ENCODE results near the gene TMEM38B.
A peak's percentile ranks its signal among the peaks of the same experiment; 100 is the strongest.

Gene TMEM38B, protein sequence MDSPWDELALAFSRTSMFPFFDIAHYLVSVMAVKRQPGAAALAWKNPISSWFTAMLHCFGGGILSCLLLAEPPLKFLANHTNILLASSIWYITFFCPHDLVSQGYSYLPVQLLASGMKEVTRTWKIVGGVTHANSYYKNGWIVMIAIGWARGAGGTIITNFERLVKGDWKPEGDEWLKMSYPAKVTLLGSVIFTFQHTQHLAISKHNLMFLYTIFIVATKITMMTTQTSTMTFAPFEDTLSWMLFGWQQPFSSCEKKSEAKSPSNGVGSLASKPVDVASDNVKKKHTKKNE

DNA sequence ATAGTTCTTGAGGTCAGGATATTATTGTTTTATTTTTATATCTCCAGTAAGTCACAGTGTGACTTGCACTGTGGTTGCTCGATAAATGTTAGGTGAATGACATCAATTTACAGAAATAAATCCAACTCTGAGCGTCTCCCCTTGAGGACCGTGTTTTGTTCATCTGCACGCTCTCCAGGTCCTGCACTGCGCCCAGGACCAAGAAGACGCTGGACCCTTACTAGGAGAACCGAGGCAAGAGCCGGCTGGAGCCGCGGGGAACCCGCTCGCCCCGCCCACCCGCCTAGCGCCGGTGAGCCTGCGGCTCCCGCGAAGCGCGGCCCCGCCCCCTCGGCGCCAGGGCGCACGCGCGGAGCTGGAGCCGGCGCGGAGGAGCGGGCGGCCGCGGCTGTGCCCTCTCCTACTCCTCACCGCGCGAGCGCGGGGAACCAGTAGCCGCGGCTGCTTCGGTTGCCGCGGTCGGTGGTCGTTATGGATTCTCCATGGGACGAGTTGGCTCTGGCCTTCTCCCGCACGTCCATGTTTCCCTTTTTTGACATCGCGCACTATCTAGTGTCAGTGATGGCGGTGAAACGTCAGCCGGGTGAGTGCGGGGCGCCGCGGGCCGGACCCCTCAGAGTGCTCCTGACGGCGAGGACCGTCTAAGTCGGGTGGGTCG, at the start of gene TMEM38B:
TSS of gene TMEM38B (plus strand) at position 352 of the 658 bp plus-strand sequence. CDS start at position 472, 120 bp downstream.
- DNase-seq, result peak; percentile 20

DNA sequence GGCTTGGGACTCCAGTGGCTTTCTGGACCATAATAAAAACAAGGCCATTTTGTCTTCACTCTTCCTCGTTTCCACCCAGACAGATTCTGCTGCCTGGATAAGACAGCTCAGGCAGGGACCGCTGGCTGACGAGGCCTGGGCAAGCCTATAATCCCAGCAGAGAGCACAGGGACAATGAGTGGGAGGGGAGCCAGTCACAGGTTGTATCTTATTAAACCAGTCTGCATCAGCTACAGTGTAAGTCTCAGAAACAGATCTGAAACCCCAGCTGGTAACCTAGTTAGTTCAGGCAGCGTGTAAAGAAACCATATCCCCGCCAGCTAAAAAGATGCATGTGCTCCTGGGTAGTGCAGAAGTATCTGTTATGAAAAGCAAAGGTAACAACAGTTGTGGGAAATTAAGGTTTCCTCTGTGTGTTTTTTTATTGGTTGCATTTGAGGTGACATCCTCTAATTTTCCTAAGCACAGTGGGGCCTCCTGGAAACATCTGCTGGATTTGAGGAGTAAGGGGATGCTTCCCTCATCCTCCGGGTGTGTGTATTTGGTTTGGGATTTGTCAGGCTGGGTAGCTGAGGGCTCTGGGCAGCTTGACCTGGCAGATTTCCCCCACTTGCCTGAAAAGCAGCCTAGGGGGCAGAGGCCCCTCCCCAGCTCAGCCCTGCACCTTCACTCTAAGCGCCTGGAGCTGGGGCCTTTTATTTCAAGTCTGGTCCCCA, 47.3 kb upstream of the TMEM38B start:
- DNase-seq, result peak; percentile 67

DNA sequence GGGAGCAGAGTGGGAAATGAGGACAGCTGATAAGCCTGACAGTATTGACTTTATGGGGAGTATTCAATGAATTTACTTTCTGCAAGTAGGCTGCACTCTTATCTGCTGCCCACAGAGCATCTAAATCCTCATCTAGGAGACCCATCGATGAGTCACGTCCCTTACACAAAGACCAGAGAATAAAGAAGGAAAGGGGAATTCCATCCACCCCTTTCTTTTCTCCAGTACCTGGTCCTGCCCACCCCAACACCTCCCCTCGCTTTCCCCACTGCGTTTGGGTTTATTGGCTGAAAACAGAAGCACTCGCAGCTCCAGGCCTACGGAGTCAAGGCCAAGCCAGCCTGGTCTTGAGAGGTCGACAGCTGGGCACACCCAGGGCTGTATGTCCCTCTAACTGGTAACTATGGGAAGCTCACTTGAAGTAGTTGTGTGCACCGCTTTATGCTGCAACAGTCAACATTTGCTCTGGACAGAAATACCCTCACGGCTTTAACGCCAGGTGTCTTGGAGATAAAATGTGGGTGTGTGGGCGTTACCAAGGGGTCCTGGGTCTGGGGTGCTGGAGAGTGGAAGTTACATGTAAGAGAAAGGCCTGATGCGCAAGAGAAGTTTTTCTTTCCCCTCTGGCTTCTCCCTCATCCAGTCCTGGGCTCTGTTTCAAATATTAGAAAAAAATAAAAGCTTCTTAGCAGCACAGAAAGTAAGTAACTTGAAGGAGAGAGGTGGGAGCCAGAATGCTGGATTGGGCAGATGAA, 46.6 kb upstream of the TMEM38B start:
- DNase-seq, result peak; percentile 66

DNA sequence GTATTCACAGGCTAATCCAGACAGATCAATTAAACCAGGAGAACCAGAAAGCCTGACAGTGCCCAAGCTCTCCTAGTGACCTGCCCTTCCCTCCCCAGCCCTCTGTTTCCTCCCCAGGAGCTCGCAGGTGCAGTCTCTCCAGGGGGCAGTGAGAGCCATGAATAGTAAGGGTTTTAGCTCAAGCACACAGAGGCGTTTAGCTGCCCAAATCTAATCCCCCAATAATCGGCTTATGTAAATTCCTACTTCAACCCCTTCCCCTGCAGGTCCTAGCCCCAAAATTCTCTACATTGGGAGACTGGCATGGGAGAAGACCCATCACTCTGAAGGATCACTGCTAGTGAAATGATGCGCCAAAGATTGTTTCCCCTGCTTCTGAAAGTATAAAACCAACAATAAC, 42.5 kb upstream of the TMEM38B start:
- peak; percentile 99 for DNase-seq

DNA sequence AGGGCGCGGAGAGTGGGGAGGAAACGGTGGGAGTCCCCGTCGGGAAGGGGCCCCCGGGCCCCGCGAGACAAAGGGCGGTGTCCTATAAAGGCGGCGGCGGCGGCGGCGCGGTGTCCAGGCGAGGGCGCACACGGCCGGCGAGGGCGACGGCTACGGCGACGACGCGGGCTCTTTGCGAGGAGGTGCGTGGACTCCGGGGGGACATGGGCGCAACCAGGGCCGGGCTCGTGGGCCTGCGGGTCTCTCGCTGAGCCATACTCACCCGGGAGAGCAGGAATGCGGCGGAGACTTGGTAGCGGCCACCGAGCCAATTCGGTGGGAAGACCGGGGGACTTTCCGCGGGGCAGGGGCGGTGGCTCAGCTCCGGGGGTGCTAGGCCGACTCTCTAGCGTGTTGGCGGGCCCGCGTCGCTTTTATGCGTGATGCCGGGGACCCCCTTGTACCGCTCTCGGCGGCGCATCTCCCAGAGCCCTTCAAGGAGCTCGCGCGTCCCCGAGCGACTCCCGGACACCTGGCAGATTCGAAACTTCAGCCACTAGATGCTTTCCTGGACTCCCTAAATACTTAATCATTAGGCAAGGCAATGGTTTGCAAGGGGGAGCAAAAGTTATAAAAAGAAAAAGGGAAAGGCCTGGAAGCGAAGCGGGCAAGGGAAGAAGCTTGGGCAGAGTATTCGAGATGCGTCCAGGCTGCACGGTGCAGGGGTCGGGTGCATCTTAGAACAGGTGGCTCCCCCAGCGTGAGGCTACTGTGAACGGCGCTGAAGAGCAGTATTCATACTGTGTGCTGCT, 38.0 kb upstream of the TMEM38B start:
- no peak for DNase-seq

DNA sequence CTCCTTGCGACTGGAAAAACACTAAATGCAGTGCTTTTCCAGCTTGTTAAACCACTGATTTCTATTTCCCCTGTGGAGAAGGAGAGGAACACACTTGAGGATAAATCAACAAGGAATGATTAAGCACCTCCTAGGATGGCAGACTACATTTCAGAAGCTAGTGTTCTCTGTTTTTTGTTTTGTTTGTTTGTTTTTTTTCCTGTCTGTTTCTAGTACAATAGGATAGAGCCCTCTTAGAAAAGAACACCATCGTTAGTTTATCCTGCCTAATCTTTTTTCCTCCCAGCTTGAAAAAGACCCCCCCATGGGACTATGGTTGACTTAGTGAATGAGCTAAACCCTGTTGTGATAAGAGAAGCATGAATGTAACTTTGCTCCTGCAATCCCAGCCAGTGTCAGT, 36.0 kb upstream of the TMEM38B start:
- DNase-seq, result no peak

DNA sequence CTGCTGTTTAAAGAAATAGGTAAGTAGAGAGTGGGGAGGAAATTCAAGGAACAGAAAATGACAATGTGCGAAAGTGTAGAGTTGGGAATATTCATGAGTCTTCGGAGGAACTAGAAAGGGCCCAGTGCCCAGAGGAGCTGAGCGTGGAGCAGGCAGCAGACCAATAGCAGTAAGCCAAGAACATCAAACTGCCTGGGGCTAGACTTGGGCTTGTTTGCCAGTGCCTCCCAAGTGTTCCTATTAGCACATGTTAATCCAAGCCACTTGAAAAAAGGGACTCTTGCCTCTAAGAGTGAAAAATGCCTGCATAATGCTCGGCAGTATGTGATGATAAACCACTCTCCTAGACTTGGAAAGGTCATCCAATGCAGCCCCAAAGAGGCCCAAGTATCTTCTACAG, 33.3 kb upstream of the TMEM38B start:
- no peak for DNase-seq

DNA sequence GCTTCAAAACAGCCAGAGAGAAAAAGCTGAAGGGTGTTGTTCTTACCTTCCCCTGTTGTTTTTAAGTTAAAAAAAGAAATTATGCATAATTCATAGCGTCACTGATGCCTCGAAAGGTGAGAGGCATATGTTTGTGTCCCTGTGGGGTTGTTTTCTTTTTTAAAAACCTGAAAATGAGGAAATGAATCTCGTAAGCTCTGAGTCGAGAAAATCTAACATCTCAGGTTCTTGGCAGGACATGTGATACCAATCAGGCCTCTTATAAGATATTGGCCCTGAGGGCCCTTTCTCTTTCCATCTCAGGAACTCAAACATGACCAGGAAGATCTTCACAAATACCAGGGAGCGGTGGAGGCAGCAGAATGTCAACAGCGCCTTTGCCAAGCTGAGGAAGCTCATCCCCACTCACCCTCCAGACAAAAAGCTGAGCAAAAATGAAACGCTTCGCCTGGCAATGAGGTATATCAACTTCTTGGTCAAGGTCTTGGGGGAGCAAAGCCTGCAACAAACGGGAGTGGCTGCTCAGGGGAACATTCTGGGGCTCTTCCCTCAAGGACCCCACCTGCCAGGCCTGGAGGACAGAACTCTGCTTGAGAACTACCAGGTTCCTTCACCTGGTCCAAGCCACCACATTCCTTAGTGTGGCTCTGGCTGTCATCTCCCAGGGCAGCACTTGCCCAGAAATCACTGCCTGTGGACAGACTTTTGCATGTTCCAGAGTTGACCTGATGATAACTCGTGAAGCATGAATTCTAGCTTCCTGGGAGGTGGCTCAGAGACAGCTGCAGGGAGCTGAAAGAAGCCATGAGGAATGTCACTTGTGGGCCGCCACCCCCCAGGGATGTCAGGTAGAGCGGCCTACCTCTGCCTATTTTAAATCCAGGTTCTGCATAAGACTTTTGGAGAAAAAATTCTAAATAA, 31.9 kb upstream of the TMEM38B start, which contains the start of gene TAL2:
TSS of gene TAL2 (plus strand) at position 274 of the 921 bp plus-strand sequence. CDS start at position 314, 40 bp downstream.
- DNase-seq, result no peak

DNA sequence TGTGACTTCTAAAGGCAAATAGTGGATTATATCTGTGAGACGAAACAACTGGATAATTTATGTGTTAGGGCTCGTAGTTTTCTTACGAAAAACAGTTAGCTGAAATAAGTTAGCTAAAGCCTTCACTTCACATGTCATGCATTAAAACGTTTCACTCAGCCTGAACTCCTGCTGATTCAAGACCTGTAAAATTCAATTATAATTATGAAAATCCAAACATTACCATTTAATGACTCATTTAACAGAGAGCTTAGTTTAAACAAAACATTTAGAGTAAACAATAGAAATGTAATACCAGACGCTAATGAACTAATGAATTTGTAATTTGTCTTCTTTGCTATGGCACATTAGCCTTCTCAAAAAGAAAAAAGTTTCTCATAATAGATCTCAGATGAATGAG, 30.4 kb upstream of the TMEM38B start:
- no peak for DNase-seq

DNA sequence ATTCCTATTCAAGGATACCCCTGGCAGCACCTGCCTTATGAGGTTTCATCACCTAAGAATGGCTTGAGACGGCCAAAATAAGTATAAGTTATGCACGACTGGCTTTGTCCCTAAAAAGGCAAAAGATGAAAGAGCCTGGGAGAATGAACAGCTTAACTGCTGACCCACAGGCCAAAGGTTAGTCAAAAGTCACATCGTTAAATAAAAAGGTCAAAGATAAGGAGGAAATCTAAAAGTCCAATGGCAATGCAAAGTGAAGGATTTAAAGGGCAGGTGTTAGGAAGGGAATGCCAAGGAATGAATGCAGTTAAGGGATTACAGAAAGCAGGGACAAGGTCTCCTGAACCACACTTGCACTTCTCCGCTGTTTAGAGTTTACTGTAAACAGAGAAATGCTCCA, 26.5 kb upstream of the TMEM38B start:
- no peak for DNase-seq

DNA sequence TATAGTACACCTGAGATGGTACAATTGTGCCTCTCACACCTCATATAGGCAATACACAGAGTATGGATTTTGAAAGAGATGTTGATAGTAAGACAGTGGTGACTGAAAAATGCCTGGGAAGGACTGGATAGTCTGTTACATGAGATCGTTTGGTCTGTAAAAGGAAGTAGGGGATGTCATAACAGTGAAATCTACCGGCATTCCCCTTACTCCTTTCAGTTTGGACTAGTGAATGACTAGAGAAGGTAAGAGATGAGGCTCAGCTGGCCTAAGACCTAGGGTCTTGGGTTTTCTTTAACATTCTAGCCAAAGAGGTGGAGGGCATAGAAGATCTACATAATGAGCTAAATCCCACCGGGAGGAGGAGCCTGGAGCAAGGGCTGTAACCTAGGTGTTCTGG, 24.0 kb upstream of the TMEM38B start:
- no peak for DNase-seq

DNA sequence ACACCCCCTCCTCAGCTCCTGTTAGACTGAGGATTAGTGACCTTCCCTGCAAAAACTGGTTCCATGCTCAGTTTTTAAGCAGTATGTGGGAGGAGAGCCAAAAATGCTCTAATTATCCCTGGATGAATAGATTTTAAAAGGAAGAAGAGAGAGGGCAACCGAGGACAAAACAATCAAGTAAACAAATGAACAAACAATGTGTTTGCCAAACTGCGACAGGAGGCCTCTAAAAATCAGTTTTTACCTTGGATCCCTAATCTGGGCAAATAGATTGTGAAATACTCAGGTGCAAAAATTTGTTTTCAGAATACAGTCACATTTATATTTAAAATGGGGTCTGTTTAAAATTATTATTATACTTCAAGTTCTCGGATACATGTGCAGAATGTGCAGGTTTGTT, 23.6 kb upstream of the TMEM38B start:
- no peak for DNase-seq

DNA sequence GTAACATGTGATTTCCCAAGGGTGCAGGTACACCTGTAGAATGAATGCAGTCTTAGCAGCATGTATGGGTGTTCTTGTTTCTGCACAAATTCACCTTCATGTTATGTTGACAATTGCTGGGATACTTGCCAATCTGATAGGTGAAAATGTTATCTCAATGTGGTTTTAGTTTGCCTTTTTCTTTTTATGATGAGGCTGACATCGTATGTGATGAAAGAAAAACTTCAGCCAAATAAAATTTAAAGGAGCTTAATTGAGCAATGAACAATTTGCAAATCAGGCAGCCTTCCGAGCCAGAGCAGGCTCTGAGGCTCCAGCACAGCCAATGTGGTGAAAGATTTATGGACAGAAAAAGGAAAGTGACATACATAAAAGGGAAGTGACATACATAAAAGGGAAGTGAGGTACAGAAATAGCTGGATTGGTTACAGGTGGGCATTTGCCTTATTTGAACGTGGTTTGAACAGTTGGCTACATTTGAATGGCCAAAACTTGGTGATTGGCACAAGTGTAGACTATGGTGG, 21.6 kb upstream of the TMEM38B start:
- DNase-seq, result no peak

DNA sequence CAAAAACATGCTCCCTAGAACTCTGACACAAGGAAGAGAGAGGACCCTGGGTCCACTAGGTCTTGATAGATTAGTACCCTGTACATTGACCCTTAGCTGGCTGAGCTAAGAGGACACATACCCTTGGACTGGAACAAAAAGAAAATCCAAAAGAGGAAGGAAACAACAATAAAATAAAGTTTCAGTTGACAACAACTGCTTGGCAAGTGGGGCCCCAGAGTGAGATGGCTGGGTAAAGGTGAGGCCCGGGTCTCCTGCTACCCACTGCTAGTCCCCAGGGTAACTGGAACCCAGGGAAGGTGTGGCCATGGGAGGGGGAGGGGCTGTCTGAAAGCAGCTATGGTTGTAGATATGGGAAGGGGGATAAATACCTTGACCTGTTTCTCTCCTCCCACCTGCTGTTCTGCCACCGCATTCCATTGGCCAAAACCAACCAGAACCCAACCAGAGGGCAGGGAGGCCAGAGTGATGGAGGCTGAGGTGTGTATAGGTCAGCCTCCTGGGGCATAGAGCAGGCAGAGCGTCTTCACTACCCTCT, 20.4 kb upstream of the TMEM38B start:
- DNase-seq, result no peak

DNA sequence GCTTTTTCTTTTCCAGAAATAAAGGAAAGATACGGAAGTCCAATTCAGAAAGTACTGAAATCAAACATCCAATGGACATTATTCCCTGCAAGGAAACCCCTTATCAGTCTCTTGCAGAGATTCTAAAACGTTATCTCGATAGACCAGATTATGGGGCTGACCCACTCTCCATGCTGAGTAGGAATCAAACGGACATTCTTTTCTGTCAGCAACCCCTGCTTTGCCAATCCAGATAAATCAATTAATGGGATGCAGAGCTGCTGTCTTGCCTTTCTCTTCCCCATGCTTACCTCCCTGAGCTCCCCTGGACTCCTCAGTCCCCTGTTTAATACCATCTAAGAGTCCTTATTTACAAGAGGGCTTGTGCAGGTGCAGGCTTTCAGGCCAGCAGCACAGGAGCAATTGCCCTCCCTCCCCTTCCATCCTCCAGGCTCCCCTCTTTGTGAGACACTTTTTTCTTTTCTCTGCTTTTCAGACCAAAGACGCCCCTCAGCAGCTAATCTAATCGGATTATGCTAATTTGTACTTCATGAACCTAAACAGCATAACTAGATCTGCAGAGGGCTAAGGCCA, 17.9 kb upstream of the TMEM38B start:
- peak; percentile 80 for DNase-seq

DNA sequence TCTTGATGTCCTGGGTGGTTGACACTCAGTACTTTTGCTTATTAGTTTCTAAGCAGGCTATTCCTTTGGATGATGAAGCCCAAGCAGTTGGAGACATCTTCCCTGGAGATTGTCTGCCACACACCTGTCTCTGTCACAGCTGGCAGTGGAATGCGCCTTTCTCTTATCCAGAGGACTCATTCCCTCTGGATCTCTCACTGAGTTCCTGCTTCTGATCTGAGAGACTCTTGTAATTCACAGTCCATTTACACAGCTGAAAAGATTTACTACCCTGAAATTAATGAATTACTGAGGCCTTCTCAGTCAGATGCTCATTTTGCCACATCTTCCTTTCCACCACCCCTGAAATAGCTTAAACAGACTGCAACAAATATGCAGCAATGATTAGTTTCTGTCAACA, 16.2 kb upstream of the TMEM38B start:
- DNase-seq, result no peak

DNA sequence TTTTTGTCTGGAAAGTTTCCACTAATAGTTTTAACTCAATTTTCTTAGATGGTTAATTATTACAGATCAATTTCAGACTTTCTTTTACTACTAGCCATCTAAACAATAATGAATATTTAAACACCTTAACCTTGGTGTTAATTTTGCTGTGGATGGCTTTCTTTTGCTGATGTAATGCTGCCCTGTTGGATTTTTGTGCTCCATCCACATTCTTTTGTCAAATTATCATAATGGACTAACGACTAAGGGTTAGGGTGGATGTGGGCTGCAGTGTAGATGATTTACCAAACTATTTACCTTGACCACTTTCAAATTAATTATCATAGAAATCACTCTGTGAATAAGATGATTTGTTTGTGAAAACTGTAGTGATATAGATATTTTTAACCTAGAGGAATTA, 15.6 kb upstream of the TMEM38B start:
- no peak for DNase-seq

DNA sequence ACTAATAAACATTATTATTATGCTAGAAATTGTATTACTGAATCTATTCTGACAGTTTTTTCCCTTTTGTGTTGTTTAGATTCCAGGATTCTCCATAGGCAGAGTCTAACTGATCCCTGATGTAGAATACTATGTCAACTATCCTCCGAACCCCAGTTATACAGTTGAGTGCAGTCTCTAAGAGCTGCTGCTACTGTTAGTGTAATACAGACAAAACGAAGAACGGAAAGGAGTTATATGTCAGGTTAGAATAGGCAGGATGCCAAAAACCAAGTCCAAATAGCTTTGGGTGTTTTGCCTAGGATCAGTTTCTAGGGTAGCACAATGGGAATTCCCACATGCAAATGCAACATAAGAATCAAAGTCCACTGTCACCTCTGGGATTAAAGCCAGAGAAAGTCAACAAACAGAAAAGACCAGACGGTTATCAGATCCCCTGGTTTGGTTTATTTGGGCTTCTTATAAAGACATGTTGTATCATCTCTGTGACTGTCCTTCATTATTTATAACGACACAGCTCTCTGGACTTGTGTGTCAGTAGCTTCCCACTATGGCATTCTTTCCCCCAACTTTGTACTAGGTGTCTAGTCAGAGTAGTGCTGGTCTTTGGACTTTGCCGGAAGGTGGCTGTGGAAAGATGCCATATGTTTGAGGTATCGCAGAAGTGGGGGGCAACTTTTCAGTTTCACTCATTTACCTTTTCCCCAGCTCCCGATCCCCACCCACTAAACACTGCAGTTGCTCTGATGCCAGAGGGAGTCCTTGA, 14.9 kb upstream of the TMEM38B start:
- DNase-seq, result no peak

DNA sequence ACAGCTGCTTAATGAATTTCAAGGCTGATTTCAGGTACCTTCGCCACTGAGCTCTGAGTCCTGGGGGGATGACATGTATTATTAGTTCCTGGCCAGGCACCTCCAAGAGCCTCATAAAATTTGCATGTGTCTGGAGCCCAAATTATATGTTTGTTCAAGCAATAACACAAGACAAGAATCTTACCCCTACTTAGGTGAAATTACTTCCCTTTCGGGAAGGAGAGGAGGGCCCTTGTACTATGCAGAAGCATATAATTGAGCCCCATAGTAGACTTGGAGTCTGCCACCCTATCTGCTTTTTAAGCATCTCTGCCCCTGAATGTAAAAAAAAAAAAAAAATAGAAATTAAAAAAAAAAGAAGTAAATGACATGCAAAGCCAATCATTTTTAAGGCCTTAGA, 13.0 kb upstream of the TMEM38B start:
- DNase-seq, result no peak

DNA sequence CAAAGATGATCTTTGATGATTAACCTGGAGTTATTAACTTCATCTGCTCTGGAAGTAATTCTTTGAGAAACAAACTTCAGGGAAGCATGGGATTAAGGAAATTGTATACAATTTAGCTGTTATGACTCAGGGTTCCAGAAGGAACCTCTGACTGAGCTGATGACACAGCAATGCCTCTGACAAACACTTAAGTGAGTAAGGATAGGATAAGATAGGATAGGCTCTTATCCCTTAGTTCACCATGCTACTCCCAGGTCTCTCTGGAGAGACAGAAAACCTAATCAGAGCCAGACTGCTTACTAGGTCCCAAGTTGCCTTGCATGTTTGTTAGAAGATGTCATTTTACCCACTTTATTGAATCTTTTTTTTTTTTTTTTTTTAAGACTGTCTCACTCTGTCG, 12.6 kb upstream of the TMEM38B start:
- DNase-seq, result no peak

Measured in NCI-H524 treated with DMSO at 0.1 percent for 48 hours (cell line).